ENCODE measurements around the gene GREB1. TPM values are rescaled to one million over a fixed set of nuclear protein-coding genes. Genes with fewer than 3 reads are reported as not detected.

GREB1 gene
- total and polyA plus RNA-seq, 2 of the 13 experiments (the other 11 are each of a cell fraction or from before 2014, with no cell fraction given), result 31.3 to 61.2 TPM

DNA sequence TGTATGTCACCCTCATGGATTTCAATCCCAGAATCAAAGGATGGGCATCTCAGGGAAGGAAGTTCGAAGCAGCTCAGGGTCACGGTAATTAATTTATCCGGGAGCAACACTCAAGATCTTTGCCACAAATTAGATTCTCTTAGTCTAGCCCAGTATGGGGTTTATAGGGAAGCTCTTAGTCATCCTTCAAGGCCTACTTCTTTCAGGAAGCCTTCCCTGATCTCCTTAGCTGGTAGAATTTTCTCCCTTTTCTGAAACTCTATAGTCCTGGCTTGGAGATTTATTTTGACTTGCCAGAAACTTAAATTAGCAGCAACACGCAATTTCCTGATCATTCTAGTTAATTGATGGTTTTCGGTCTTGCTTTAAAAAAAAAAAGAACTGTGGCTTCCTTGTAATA, 20.5 kb upstream of the GREB1 start:
- Histone ChIP-seq H4K20me1 (ENCODE audit: insufficient read depth, low read length) (no peaks in the 10 kb centered on the region), H3K9me3 (ENCODE audit: low read length) (no peaks in the 10 kb centered on the region), H3K9ac (ENCODE audit: insufficient read depth, low read depth, low read length) (no peak overlapping the region), H3K4me1 (ENCODE audit: insufficient read depth, low read length) (peaks cover 93% of the 10 kb centered on the region), H3K79me2 (ENCODE audit: insufficient read depth, low read length) (peaks cover 93% of the 10 kb centered on the region), H3K36me3 (replicated peaks in 1 of 2; ENCODE audit: control insufficient read depth in 1 of 2, insufficient read depth in 2 of 2, low read length in 2 of 2) (peaks cover 4 to 5% of the 10 kb centered on the region in 2 experiments; a peak in 4 of 5 replicates), H2AFZ (ENCODE audit: low read length) (no peak overlapping the region), H3K27ac (ENCODE audit: extremely low read length, insufficient read depth, low read length) (peak overlapping the region; percentile 56), H3K27me3 (ENCODE audit: control insufficient read depth in 1 of 2, insufficient read depth in 2 of 2, low read length in 2 of 2) (no peaks in the 10 kb centered on the region), H3K4me2 (ENCODE audit: low read depth, low read length) (0 out of 2 replicates have a peak overlapping the region, but pooled peaks have one; percentile 26), H3K4me3 (replicated peaks in 1 of 3; ENCODE audit: insufficient read depth in 1 of 3, low read depth in 2 of 3, low read length in 3 of 3) (no peak overlapping the region)
- intact Hi-C loops (cut with micrococcal nuclease; ENCODE audit: unreplicated experiment) (no loop called here), in situ Hi-C loops (cut with HindIII; ENCODE audit: extremely low pct_ligation_motif_present, low pct_unique_long_range_greater_than_20kb) (no loop called here)
- BruUV-seq (replicated peaks), result no TSS peak
- POLR2A ChIA-PET, result interaction anchor here (0.7 to 2.6 kb wide), 4 partner anchors 14 to 30 kb away, joined by 3 to 16 read pairs (median 3); no protein-coding TSS in a partner anchor
- ATAC-seq, result no peak
- 97% methylated on average over 5 of the region's 5 CpGs for WGBS (ENCODE audit: low lambda C conversion rate)
- CTCF ChIA-PET (ENCODE audit: low intra/inter-chr PET ratio, low total read pairs), result no interaction called here
- DNase-seq (ENCODE audit: low spot score), result no peak
- FAIRE-seq, result no peak
- TF ChIP-seq, protein P1, sequence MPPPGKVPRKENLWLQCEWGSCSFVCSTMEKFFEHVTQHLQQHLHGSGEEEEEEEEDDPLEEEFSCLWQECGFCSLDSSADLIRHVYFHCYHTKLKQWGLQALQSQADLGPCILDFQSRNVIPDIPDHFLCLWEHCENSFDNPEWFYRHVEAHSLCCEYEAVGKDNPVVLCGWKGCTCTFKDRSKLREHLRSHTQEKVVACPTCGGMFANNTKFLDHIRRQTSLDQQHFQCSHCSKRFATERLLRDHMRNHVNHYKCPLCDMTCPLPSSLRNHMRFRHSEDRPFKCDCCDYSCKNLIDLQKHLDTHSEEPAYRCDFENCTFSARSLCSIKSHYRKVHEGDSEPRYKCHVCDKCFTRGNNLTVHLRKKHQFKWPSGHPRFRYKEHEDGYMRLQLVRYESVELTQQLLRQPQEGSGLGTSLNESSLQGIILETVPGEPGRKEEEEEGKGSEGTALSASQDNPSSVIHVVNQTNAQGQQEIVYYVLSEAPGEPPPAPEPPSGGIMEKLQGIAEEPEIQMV (CRISPR knock-in tag; IDR thresholded peaks at IDR 0.05; ENCODE audit: low read depth), result no peak
- no peak for TF ChIP-seq NR1H2 (CRISPR knock-in tag; IDR thresholded peaks at IDR 0.05; ENCODE audit: borderline replicate concordance, low read depth)

DNA sequence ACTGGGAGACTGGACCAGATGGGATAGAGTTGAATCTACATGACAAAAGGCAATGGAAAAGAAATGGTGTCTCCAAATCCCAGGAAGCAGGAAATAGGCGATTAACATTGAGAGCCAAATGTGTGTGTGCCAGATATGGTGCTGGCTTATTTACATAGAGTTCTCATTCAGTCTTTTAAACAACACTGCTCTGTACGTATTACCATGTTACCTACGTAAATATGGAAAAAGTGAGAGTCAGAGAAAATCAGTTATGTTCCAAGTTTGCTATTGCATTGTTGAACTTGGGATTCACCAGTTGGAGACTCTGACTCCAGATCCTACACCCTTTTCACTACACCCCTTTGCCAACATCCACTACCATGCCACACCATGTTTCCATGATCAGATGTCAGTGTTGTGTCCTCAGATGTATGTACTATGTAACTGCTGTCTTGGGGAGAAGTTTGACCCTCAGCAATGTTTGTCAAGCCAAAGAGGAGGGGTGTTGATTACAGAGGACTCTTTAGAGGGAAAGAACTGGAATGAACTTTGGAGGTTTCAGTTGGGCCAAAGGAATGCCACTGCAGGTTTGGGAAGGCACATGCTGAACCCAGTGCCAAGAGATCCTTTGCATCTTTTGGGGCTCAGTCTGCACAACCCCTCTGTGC, 19.6 kb upstream of the GREB1 start:
- Histone ChIP-seq H3K36me3 (replicated peaks in 1 of 2; ENCODE audit: control insufficient read depth in 1 of 2, insufficient read depth in 2 of 2, low read length in 2 of 2) (peaks cover 4 to 5% of the 10 kb centered on the region in 2 experiments; a peak in 4 of 5 replicates), H3K4me2 (ENCODE audit: low read depth, low read length) (peak overlapping the region; percentile 26), H4K20me1 (ENCODE audit: insufficient read depth, low read length) (no peaks in the 10 kb centered on the region), H3K4me3 (replicated peaks in 1 of 3; ENCODE audit: insufficient read depth in 1 of 3, low read depth in 2 of 3, low read length in 3 of 3) (no peak overlapping the region; a peak in 1 of 6 replicates), H3K27me3 (ENCODE audit: control insufficient read depth in 1 of 2, insufficient read depth in 2 of 2, low read length in 2 of 2) (no peaks in the 10 kb centered on the region), H3K27ac (ENCODE audit: extremely low read length, insufficient read depth, low read length) (peak overlapping the region; percentile 56), H3K79me2 (ENCODE audit: insufficient read depth, low read length) (peaks cover 94% of the 10 kb centered on the region), H2AFZ (ENCODE audit: low read length) (no peak overlapping the region), H3K4me1 (ENCODE audit: insufficient read depth, low read length) (peaks cover 86% of the 10 kb centered on the region), H3K9me3 (ENCODE audit: low read length) (no peaks in the 10 kb centered on the region), H3K9ac (ENCODE audit: insufficient read depth, low read depth, low read length) (no peak overlapping the region)
- 79% methylated on average over 3 of the region's 3 CpGs for WGBS (ENCODE audit: low lambda C conversion rate)
- POLR2A ChIA-PET, result interaction anchor here (1.0 to 2.6 kb wide), 3 partner anchors 15 to 25 kb away, joined by 3 to 16 read pairs (median 3); no protein-coding TSS in a partner anchor
- in situ Hi-C loops (cut with HindIII; ENCODE audit: extremely low pct_ligation_motif_present, low pct_unique_long_range_greater_than_20kb) (no loop called here), intact Hi-C loops (cut with micrococcal nuclease; ENCODE audit: unreplicated experiment) (no loop called here)
- DNase-seq (ENCODE audit: low spot score) (peak; percentile 66), FAIRE-seq (peak; percentile 71), ATAC-seq (peak; percentile 67)
- CTCF ChIA-PET (ENCODE audit: low intra/inter-chr PET ratio, low total read pairs), result no interaction called here
- no TSS peak for BruUV-seq (replicated peaks)
- TF ChIP-seq, protein P2, sequence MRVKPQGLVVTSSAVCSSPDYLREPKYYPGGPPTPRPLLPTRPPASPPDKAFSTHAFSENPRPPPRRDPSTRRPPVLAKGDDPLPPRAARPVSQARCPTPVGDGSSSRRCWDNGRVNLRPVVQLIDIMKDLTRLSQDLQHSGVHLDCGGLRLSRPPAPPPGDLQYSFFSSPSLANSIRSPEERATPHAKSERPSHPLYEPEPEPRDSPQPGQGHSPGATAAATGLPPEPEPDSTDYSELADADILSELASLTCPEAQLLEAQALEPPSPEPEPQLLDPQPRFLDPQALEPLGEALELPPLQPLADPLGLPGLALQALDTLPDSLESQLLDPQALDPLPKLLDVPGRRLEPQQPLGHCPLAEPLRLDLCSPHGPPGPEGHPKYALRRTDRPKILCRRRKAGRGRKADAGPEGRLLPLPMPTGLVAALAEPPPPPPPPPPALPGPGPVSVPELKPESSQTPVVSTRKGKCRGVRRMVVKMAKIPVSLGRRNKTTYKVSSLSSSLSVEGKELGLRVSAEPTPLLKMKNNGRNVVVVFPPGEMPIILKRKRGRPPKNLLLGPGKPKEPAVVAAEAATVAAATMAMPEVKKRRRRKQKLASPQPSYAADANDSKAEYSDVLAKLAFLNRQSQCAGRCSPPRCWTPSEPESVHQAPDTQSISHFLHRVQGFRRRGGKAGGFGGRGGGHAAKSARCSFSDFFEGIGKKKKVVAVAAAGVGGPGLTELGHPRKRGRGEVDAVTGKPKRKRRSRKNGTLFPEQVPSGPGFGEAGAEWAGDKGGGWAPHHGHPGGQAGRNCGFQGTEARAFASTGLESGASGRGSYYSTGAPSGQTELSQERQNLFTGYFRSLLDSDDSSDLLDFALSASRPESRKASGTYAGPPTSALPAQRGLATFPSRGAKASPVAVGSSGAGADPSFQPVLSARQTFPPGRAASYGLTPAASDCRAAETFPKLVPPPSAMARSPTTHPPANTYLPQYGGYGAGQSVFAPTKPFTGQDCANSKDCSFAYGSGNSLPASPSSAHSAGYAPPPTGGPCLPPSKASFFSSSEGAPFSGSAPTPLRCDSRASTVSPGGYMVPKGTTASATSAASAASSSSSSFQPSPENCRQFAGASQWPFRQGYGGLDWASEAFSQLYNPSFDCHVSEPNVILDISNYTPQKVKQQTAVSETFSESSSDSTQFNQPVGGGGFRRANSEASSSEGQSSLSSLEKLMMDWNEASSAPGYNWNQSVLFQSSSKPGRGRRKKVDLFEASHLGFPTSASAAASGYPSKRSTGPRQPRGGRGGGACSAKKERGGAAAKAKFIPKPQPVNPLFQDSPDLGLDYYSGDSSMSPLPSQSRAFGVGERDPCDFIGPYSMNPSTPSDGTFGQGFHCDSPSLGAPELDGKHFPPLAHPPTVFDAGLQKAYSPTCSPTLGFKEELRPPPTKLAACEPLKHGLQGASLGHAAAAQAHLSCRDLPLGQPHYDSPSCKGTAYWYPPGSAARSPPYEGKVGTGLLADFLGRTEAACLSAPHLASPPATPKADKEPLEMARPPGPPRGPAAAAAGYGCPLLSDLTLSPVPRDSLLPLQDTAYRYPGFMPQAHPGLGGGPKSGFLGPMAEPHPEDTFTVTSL (CRISPR knock-in tag; IDR thresholded peaks at IDR 0.05; ENCODE audit: borderline replicate concordance), result 0 out of 2 replicates have a peak, but pooled peaks have one; percentile 32
- TF ChIP-seq POGZ (CRISPR knock-in tag; IDR thresholded peaks at IDR 0.05) (peak; percentile 12; the same call in 1 of the 2 replicates), RARA (CRISPR knock-in tag; IDR thresholded peaks at IDR 0.05) (peak; percentile 18; the same call in 1 of the 2 replicates), KDM1A (CRISPR knock-in tag; IDR thresholded peaks at IDR 0.05) (no peak), ONECUT2 (CRISPR knock-in tag; IDR thresholded peaks at IDR 0.05) (no peak), FOXC1 (CRISPR knock-in tag; IDR thresholded peaks at IDR 0.05; ENCODE audit: borderline replicate concordance) (no peak), ZNF629 (CRISPR knock-in tag; conservative IDR thresholded peaks at IDR 0.05) (no peak), ZNF550 (CRISPR knock-in tag; IDR thresholded peaks at IDR 0.05; ENCODE audit: borderline replicate concordance) (no peak)

Data from HepG2 (cell line).